ENCODE measurements around the gene CBFA2T3.

Gene CBFA2T3

DNA sequence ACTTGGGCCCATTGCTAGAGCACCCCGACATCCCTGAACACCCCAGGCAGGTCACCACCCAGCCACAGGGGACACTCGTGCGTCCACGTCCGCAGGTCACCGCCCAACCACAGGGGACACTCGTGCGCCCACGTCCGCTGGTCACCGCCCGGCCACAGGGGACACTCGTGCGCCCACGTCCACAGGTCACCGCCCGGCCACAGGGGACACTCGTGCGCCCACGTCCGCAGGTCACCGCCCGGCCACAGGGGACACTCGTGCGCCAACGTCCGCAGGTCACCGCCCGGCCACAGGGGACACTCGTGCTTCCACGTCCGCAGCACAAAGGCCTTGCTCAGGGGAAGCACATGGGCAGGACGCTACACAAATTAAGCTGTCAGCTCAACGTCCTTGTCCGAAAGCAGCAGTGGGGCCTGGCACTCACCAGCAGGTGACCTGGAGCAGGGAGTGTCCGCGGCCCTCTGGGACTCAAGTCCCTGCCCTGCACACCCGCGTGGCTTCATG is 137.9 kb downstream of the CBFA2T3 start:
- DNase-seq (ENCODE audit: low read depth): peak; percentile 79

DNA sequence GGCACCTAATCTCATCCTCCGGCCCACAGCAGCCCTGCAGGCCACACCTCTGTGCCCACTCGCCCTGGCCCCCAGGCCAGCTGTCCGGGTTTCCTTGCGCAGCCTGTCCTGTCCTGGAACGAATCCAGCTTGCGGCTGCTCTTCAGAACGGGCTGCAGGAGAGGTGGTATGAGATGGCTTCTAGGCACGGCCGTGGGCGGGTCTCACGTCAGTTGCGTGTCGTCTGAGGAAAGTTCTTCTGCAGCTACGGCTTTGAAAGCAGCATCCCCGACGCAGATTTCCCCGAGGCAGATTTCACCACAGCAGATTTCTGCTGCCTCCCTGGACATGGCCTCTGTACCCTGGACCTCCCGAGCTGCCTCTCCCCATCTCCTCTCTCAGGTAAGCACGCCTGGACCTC is 138.4 kb downstream of the CBFA2T3 start:
- no peak for DNase-seq (ENCODE audit: low read depth)

DNA sequence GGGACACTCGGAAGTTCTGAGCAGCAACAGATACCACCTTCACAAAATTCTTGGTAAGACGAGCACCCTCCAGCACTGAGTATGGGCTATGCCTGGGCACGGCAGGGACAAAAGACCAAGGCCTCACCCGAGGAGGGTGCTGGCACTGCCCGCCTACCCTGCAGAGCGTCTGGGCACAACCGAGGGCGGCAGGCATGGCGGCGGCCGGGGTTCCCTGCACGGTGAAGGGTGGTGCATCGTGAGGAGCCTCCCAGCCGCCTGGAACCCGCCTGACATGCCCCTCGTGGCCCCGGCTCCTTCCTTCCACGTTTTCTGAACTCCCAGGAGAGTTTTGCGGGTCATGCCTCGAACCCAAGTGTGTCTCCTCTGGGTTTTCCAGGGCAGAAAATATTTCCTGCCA is 139.2 kb downstream of the CBFA2T3 start:
- DNase-seq (ENCODE audit: low read depth): no peak

DNA sequence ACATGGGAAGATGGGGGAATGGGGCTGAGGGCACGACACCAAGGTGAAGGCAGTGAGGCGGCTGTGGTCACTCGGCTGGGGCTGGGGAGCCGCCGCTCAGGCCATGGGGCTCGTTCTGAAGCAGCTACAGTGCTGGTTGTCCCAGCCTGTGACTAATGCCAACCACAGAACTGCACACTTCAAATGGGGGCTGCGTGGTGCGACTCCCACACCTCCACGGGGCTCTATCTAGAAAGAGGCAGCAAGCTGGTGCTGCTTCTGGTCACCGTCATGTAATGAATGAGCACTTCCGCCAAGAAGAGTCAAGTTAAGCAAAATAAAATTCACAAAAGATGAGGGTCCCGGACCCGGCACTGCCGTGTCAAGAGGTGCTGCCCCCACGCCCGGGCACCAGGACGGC is 140.2 kb downstream of the CBFA2T3 start:
- no peak for DNase-seq (ENCODE audit: low read depth)

DNA sequence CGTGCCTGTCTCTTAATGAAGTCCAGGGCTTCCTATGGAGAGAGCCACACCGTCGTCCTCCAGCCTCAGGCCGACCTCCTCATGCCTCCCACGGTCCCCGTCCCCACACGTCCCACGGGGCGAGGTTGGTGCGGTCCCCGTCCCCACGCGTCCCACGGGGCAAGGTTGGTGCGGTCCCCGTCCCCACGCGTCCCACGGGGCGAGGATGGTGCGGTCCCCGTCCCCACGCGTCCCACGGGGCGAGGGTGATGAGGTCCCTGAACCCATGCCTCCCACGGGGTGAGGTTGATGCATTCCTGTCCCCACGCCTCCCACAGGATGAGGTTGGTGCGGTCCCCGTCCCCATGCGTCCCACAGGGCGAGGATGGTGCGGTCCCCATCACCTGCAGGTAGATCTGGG is 141.2 kb downstream of the CBFA2T3 start:
- DNase-seq (ENCODE audit: low read depth): no peak

DNA sequence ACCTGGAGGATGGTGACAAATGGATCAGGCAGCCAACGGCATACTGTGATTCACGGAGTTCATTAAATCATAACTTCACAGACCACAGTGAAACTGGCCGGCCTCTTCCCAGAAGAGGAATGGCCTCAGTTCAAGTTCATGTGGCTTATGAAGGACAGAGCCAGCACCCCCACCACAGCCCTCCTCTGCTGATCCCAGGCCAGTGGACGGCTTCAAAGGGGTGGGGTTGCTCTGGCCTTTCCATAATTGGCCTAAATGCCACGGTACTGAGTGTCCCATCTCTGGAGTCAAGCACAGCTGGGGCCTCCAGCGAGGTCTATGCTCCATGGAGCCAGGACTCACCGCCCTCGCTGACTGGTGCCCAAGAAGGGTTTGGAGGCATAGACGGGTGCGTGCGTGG is 141.6 kb downstream of the CBFA2T3 start:
- no peak for DNase-seq (ENCODE audit: low read depth)

DNA sequence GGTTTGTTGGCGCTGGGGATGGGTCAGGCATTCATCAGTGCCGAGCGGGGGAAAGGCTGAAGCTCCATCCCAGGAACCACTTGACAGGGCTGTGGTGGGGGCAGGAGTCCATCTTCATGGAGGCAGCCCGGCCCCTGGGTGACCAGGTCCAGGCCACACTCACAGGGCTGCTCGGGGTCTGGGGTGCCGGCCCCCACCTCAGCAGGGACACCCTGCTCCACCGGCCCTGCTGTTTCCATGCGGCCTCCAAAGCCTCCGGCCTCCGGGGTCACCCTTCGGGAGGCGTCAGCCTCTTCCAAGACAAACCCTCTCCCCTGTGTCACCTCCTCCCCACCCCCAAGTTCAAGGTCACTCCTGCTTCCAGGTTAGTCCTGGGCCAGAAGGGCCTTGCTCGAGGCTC is 142.3 kb downstream of the CBFA2T3 start:
- no peak for DNase-seq (ENCODE audit: low read depth)

DNA sequence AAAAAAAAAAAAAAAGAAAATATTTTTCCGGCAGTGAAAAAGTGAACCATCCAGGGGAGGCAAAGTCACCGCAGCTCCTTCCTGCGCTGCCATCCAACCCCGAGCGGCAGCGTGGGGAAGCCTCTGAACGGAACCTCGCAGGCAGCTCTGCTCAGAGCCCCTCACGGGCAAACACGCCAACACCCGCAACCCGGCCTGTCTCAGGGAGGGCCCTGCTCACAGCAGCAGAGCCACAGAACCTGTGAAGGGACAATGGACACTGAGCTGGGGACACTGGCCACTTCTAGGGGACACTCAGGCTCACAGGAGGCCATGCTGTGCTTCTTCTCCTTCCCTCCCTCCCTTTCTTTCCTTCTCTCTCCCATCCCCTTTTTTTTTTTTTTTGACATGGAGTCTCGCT is 143.9 kb downstream of the CBFA2T3 start:
- no peak for DNase-seq (ENCODE audit: low read depth)

DNA sequence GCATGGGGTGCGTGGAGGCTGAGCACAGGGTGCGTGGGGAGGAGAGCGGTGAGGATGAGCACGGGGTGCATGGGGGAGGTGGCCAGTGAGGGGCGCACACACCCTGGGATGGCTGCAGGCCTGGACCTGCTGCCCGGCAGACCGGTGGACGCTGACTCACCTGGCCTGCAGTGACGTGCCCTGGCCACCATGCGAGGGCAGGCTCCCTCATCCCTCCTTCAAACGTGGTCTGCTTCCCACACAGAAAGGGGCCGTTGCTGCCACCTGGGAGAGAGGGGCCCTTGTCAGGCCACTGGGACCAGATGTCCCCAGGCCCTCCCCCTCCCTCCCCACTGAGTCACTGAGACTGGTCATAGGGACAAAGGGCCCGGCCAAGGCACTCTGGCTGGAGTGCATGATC is 145.2 kb downstream of the CBFA2T3 start:
- no peak for DNase-seq (ENCODE audit: low read depth)

DNA sequence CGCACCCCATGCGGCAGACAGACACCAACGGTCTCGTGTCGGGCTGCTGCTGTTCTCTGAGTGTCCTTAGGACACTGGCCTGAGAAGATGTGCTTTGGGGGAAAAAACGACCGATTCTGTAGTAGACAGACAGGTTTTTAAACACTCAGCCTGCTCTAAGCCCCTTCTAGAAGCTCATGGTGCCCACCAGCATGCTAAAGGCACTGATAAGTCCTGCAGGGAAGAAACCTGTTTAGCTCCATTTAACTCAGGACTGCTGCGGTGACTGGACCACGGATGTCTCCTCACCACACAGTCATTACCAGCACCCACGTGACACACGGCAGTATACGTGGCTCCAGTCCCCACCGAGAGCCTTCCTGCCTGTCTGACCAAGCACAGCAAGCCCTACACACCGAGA is 146.2 kb downstream of the CBFA2T3 start:
- no peak for DNase-seq (ENCODE audit: low read depth)

DNA sequence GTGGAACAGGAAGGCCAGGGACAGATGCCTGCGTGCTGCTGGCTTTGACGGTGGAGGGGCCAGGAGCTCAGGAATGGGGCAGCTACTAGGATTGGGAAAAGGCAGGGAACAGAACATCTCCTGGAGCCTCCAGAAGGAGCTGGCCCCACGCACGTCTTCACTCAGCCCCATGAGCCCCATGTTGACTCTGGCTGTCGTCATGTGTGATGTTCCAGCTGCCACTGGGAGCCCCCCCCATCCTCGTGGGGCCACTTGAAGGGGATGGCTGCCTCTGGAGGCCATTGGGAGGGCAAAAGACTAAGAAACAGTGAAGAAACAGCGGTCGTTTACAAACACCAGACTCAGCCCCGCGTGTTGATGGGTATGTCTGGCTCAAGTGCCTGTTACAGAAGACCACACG is 146.7 kb downstream of the CBFA2T3 start:
- no peak for DNase-seq (ENCODE audit: low read depth)

DNA sequence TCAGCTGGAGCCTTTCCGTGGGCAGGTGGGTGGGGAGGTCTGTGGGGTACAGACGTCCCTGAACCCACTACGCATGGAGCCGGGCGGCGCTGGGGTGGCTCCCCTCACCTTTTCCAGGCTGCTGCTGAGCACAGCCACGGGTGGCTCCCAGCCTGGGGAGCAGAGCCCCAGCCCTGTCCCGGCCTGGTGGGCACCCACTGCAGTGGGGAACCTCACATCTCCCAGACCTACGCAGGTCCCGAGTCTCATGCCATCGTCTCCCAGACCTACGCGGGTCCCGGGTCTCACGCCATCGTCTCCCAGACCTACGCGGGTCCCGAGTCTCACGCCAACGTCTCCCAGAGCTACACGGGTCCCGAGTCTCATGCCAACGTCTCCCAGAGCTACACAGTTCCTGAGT is 148.3 kb downstream of the CBFA2T3 start:
- no peak for DNase-seq (ENCODE audit: low read depth)

DNA sequence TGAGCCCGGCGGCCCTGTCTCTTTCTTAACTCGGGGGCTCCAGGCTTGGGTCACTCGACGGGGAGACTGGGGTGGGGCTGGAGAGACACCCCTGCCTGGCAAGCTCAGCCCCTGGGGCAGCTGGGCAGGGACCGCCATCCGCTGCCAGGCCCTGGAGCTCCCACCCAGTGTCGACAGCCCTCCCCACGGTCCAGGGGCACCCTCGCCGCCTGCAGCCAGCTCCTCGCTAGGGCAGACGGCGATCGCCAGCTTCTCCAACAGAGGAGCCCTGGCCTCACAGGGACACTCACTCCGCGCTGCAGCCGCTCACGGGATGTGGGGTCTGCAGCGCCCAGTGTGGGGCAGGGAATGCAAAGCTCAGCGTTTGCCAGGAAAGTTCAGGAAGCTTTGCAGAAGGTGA is 149.3 kb downstream of the CBFA2T3 start:
- no peak for DNase-seq (ENCODE audit: low read depth)

DNA sequence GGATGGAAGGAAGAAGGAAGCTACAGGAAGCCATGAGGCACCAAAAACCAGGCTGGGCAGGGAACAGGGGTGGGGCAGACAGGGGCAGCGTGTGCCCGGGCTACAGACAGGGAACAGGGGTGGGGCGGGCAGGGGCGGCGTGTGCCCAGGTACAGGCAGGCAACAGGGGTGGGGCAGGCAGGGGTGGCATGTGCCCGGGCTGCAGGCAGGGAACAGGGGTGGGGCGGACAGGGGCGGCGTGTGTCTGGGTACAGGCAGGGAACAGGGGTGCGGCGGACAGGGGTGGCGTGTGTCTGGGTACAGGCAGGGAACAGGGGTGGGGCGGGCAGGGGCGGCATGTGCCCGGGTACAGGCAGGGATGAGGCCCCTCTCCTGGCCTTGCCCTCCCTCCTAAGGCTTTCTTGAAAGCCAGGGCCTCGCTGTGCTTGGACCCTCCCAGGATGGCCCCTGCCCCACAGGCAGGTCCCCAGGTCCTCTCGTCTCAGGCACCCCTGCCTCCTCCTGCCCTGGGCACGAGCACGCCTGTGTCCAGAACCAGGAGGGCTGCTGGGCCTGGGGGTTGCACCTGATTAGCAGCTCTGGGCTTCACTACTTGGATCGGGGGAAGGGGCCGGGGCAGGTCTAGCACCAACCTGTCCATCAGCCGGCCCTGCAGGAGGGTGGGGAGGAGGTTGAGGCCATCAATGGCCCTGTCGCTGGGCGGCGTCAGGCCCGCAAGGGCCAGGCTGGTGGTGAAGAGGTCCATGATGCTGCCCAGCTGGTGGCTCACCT is 150.8 kb downstream of the CBFA2T3 start:
- DNase-seq (ENCODE audit: low read depth): no peak

DNA sequence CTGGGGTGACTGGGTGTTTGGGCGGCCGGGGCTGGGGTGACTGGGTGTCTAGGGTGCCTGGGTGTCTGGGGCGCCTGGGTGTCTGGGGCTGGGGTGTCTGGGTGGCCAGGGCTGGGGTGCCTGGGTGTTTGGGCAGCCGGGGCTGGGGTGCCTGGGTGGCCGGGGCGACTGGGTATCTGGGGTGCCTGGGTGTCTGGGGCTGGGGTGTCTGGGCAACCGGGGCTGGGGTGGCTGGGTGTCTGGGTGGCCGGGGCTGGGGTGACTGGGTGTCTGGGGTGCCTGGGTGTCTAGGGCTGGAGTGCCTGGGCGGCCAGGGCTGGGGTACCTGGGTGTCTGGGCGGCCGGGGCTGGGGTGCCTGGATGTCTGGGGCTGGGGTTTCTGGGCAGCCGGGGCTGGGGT is 151.9 kb downstream of the CBFA2T3 start:
- DNase-seq (ENCODE audit: low read depth): no peak
